HepG2 (cell line): Measurements from ENCODE around the gene SEC14L5. TPM values are rescaled to one million over a fixed set of nuclear protein-coding genes. Genes with fewer than 3 reads are reported as not detected.
A peak's percentile ranks its signal among the peaks of the same experiment; 100 is the strongest.

Source experiments
- ATF7 ChIP-seq, 2 experiments: fragments of 450-650 bp in 1 of 2; sonication (generic) in 1 of 2; formaldehyde crosslinking in 1 of 2; IDR thresholded peaks; 2 replicates each; pipeline versions ENCODE4 v1.4.0 to v1.6.1; 2016 to 2020; ENCODE audit warnings: antibody characterized with exemption in 1 of 2, mild to moderate bottlenecking in 1 of 2, missing genetic modification reagents in 1 of 2
- FOXO4 ChIP-seq: sonication (generic); formaldehyde crosslinking; conservative IDR thresholded peaks from 2 replicates; pipeline ENCODE4 v1.8.1; 2023; ENCODE audit warnings: missing genetic modification reagents
- GATAD2A ChIP-seq: IDR thresholded peaks from 2 replicates; pipeline ENCODE4 v1.6.1; 2016
- HNRNPL ChIP-seq: fragments of 200-400 bp; formaldehyde crosslinking; IDR thresholded peaks from 2 replicates; pipeline ENCODE4 v1.6.1; 2017; ENCODE audit warnings: mild to moderate bottlenecking, low read depth, low read length
- NFE2 ChIP-seq: sonication (generic); formaldehyde crosslinking; IDR thresholded peaks from 2 replicates; pipeline ENCODE4 v1.4.0; 2020; ENCODE audit warnings: missing genetic modification reagents
- SAP130 ChIP-seq: IDR thresholded peaks from 2 replicates; pipeline ENCODE4 v1.6.1; 2016; ENCODE audit warnings: low read depth
- SIN3B ChIP-seq: fragments of 150-350 bp; IDR thresholded peaks from 2 replicates; pipeline ENCODE4 v1.6.1; 2014; ENCODE audit warnings: low read length
- STAG1 ChIP-seq: sonication (generic); formaldehyde crosslinking; IDR thresholded peaks from 2 replicates; pipeline ENCODE4 v1.4.0; 2020; ENCODE audit warnings: missing genetic modification reagents
- TARDBP ChIP-seq: sonication (generic); formaldehyde crosslinking; IDR thresholded peaks from 2 replicates; pipeline ENCODE4 v1.8.0; 2022; ENCODE audit warnings: mild to moderate bottlenecking, missing genetic modification reagents
- TCF7 ChIP-seq: sonication (generic); IDR thresholded peaks from 2 replicates; pipeline ENCODE4 v1.6.1; 2016; ENCODE audit warnings: antibody characterized with exemption, low read depth
- YEATS4 ChIP-seq: sonication (generic); formaldehyde crosslinking; IDR thresholded peaks from 2 replicates; pipeline ENCODE4 v1.4.0; 2020; ENCODE audit warnings: missing genetic modification reagents, borderline replicate concordance
- ZBTB21 ChIP-seq: sonication (generic); formaldehyde crosslinking; IDR thresholded peaks from 2 replicates; pipeline ENCODE4 v1.4.0; 2020; ENCODE audit warnings: missing genetic modification reagents
- ZFP37 ChIP-seq: sonication (generic); formaldehyde crosslinking; IDR thresholded peaks from 2 replicates; pipeline ENCODE4 v1.4.0; 2020; ENCODE audit warnings: missing genetic modification reagents, borderline replicate concordance
- ZFY ChIP-seq: sonication (generic); formaldehyde crosslinking; IDR thresholded peaks from 2 replicates; pipeline ENCODE4 v1.4.0; 2020; ENCODE audit warnings: missing genetic modification reagents
- ZKSCAN1 ChIP-seq: fragments of 150-350 bp; IDR thresholded peaks from 2 replicates; pipeline ENCODE4 v1.6.1; 2014; ENCODE audit warnings: low read length
- ZNF274 ChIP-seq: sonication (generic); formaldehyde crosslinking; IDR thresholded peaks from 2 replicates; pipeline ENCODE4 v1.5.1; 2020; ENCODE audit warnings: mild to moderate bottlenecking, missing genetic modification reagents
- ZNF619 ChIP-seq: sonication (generic); formaldehyde crosslinking; IDR thresholded peaks from 2 replicates; pipeline ENCODE4 v1.4.0; 2020; ENCODE audit warnings: mild to moderate bottlenecking, missing genetic modification reagents
- ZNF704 ChIP-seq: sonication (generic); formaldehyde crosslinking; IDR thresholded peaks from 2 replicates; pipeline ENCODE4 v1.8.1; 2023; ENCODE audit warnings: mild to moderate bottlenecking, inconsistent platforms, moderate library complexity, missing genetic modification reagents, borderline replicate concordance
- ZNF768 ChIP-seq: sonication (generic); formaldehyde crosslinking; IDR thresholded peaks from 2 replicates; pipeline ENCODE4 v1.4.0; 2020; ENCODE audit warnings: missing genetic modification reagents
- ZZZ3 ChIP-seq: sonication (generic); formaldehyde crosslinking; IDR thresholded peaks from 2 replicates; pipeline ENCODE4 v1.4.0; 2020; ENCODE audit warnings: missing genetic modification reagents, mild to moderate bottlenecking, borderline replicate concordance
- polyA plus RNA-seq, 8 experiments: library from polyadenylated mRNA; depleted of rRNA in 3 of 8; stranded (reverse) in 7 of 8; unstranded in 1 of 8; fragments of >200 nt; fragmentation: Illumina TruSeq in 4 of 8; extraction: Trizol in 4 of 8; gene quantifications; 2 replicates each; pipeline versions ENCODE4 v1.2.1 to v1.2.3, GENCODE V29; 2011 to 2016; ENCODE audit warnings: low read depth in 4 of 8, missing spikeins in 1 of 8, mixed read lengths in 1 of 8; ENCODE audit not compliant: insufficient read depth in 1 of 8
- total RNA-seq, 5 experiments: library from RNA; depleted of rRNA; stranded (reverse); fragments of >200 nt; fragmentation: Illumina TruSeq; extraction: Trizol; gene quantifications; 2 replicates each; pipeline ENCODE4 v1.2.3, GENCODE V29; 2016; ENCODE audit warnings: low read depth in 1 of 5
- TF ChIP-seq, protein P1 (sequence below): sonication (generic); formaldehyde crosslinking; IDR thresholded peaks from 2 replicates; pipeline ENCODE4 v1.4.0; 2020; ENCODE audit warnings: mild to moderate bottlenecking, missing genetic modification reagents
- TF ChIP-seq, protein P2 (sequence below): sonication (generic); IDR thresholded peaks from 2 replicates; pipeline ENCODE4 v1.6.1; 2016; ENCODE audit warnings: low read depth, borderline replicate concordance

Gene SEC14L5
- total and polyA plus RNA-seq, 2 of the 13 experiments (the other 11 are each of a cell fraction or from before 2014, with no cell fraction given) = 0.40 to 0.42 TPM

DNA sequence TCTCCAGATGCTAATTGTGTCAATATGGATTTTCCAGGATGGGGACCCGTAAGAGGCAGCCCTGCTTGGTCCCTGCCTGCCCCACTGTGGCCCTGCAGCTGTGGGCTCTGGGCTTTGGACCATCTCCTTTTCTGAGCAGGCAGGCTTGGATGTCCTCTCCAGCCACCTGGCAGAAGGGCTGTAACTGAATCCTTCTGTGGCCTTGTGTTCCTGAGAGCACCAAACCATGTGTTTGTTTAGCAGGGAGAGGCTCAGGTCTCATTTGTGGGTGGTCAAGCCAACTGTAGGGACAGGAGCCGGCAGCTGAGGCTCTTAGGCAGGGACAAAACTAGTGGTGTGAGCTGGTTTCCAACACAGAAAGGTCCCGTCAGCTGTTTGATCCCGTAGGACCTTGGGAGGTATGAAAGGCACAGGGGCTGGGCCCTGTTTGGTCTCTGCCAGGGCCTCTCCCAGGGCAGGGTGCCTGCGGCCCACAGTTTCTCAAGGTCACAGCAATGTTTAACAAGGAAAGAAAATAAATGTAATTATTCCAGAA, 18.5 kb downstream of the SEC14L5 start (continued):
- TF ChIP-seq, protein P1, sequence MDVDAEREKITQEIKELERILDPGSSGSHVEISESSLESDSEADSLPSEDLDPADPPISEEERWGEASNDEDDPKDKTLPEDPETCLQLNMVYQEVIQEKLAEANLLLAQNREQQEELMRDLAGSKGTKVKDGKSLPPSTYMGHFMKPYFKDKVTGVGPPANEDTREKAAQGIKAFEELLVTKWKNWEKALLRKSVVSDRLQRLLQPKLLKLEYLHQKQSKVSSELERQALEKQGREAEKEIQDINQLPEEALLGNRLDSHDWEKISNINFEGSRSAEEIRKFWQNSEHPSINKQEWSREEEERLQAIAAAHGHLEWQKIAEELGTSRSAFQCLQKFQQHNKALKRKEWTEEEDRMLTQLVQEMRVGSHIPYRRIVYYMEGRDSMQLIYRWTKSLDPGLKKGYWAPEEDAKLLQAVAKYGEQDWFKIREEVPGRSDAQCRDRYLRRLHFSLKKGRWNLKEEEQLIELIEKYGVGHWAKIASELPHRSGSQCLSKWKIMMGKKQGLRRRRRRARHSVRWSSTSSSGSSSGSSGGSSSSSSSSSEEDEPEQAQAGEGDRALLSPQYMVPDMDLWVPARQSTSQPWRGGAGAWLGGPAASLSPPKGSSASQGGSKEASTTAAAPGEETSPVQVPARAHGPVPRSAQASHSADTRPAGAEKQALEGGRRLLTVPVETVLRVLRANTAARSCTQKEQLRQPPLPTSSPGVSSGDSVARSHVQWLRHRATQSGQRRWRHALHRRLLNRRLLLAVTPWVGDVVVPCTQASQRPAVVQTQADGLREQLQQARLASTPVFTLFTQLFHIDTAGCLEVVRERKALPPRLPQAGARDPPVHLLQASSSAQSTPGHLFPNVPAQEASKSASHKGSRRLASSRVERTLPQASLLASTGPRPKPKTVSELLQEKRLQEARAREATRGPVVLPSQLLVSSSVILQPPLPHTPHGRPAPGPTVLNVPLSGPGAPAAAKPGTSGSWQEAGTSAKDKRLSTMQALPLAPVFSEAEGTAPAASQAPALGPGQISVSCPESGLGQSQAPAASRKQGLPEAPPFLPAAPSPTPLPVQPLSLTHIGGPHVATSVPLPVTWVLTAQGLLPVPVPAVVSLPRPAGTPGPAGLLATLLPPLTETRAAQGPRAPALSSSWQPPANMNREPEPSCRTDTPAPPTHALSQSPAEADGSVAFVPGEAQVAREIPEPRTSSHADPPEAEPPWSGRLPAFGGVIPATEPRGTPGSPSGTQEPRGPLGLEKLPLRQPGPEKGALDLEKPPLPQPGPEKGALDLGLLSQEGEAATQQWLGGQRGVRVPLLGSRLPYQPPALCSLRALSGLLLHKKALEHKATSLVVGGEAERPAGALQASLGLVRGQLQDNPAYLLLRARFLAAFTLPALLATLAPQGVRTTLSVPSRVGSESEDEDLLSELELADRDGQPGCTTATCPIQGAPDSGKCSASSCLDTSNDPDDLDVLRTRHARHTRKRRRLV = no peak
- peak; percentile 25; the same call in 1 of the 2 replicates for TF ChIP-seq ZNF768 (CRISPR knock-in tag)
- TF ChIP-seq, protein P2, sequence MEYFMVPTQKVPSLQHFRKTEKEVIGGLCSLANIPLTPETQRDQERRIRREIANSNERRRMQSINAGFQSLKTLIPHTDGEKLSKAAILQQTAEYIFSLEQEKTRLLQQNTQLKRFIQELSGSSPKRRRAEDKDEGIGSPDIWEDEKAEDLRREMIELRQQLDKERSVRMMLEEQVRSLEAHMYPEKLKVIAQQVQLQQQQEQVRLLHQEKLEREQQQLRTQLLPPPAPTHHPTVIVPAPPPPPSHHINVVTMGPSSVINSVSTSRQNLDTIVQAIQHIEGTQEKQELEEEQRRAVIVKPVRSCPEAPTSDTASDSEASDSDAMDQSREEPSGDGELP = peak; percentile 65; the same call in 1 of the 2 replicates
- TF ChIP-seq YEATS4 (CRISPR knock-in tag) = 0 out of 2 replicates have a peak, but pooled peaks have one; percentile 31
- TF ChIP-seq ZFP37 (CRISPR knock-in tag) = no peak
- no peak for TF ChIP-seq ZKSCAN1
- no peak for TF ChIP-seq ATF7 (IDR thresholded peaks at IDR 0.05)
- TF ChIP-seq ATF7 (CRISPR knock-in tag; IDR thresholded peaks at IDR 0.05) = no peak
- no peak for TF ChIP-seq FOXO4
- TF ChIP-seq NFE2 (CRISPR knock-in tag) = no peak
- TF ChIP-seq TARDBP (CRISPR knock-in tag) = no peak
- TF ChIP-seq ZZZ3 (CRISPR knock-in tag) = 0 out of 2 replicates have a peak, but pooled peaks have one; percentile 38
- TF ChIP-seq SAP130 (CRISPR knock-in tag) = peak; percentile 50
- TF ChIP-seq ZNF619 = no peak
- TF ChIP-seq GATAD2A = 0 out of 2 replicates have a peak, but pooled peaks have one; percentile 22
- TF ChIP-seq SIN3B = no peak
- TF ChIP-seq TCF7 = no peak
- TF ChIP-seq ZFY (CRISPR knock-in tag) = peak; percentile 62
- no peak for TF ChIP-seq ZNF704 (CRISPR knock-in tag)
- peak; percentile 74 for TF ChIP-seq ZNF274 (CRISPR knock-in tag)
- peak; percentile 20; the same call in 1 of the 2 replicates for TF ChIP-seq STAG1 (CRISPR knock-in tag)
- TF ChIP-seq HNRNPL = 0 out of 2 replicates have a peak, but pooled peaks have one; percentile 53
- no peak for TF ChIP-seq ZBTB21 (CRISPR knock-in tag)
